Endothelial cell of umbilical vein (primary cell): ENCODE results near the gene SAE1. TPM values are rescaled to one million over a fixed set of nuclear protein-coding genes. Genes with fewer than 3 reads are reported as not detected.

Experiments
- BruUV-seq: library from RNA; stranded (reverse); fragments of 400-500 nt; replicated peaks from 2 replicates; lab custom pipeline; 2021; lab: Mats Ljungman, UMichigan
- CTCF ChIA-PET: fragments of 300-600, 350-600 bp; sonication (Branson Sonifier 250); formaldehyde crosslinking; loops from one replicate; lab custom pipeline; 2021; ENCODE audit warnings: antibody characterized with exemption, inconsistent platforms; lab: Charles Lee
- POLR2A ChIA-PET: fragments of 300-600, 350-600 bp; sonication (Branson Sonifier 250); formaldehyde crosslinking; loops from one replicate; lab custom pipeline; 2021; ENCODE audit warnings: antibody characterized with exemption, inconsistent platforms; lab: Charles Lee
- DNase-seq: peaks from one replicate; pipeline ENCODE4 v3.0.0-alpha.2; 2011; ENCODE audit warnings: low read depth, low spot score
- FAIRE-seq: peaks from 2 replicates; lab custom pipeline; 2011; peaks lifted over from hg19 to GRCh38; lab: Jason Lieb, UNC
- H2AFZ ChIP-seq: 2 replicates; pipeline ENCODE4 v1.6.0; 2012; ENCODE audit warnings: low read depth, low read length, control low read depth, inconsistent platforms
- H3K27ac ChIP-seq: 2 replicates; pipeline ENCODE4 v1.5.1; 2011; ENCODE audit warnings: low read depth, mild to moderate bottlenecking, control low read depth, low read length, moderate library complexity; ENCODE audit not compliant: insufficient read depth
- H3K27me3 ChIP-seq, 2 experiments: 2 replicates each; pipeline versions ENCODE4 v1.6.0 to v1.6.1; 2011; ENCODE audit warnings: low read length in 2 of 2, mixed read lengths in 1 of 2; ENCODE audit not compliant: control insufficient read depth in 2 of 2, insufficient read depth in 2 of 2
- H3K36me3 ChIP-seq, 2 experiments: 2 replicates in 1 of 2; 3 replicates in 1 of 2; pipeline ENCODE4 v1.5.1; 2011; ENCODE audit warnings: low read length in 2 of 2, mild to moderate bottlenecking in 1 of 2, moderate library complexity in 1 of 2; ENCODE audit not compliant: control insufficient read depth in 2 of 2, insufficient read depth in 2 of 2; ENCODE audit errors: extremely low read depth in 1 of 2
- H3K4me1 ChIP-seq: 3 replicates; pipeline ENCODE4 v1.5.1; 2011; ENCODE audit warnings: mild to moderate bottlenecking, low read length; ENCODE audit not compliant: control insufficient read depth, insufficient read depth; ENCODE audit errors: extremely low read depth
- H3K4me2 ChIP-seq: 2 replicates; pipeline ENCODE4 v1.6.1; 2011; ENCODE audit warnings: low read length, control low read depth, mixed read lengths; ENCODE audit not compliant: insufficient read depth
- H3K4me3 ChIP-seq, 3 experiments: fragments of 200-600 bp in 1 of 3; sonication (generic), shearing (Covaris generic) in 1 of 3; replicated peaks in 1 of 3; 2 replicates each; pipeline ENCODE4 v1.5.1; 2011 to 2016; ENCODE audit warnings: control low read depth in 3 of 3, low read length in 3 of 3, mild to moderate bottlenecking in 2 of 3, inconsistent platforms in 1 of 3, low read depth in 1 of 3, moderate library complexity in 1 of 3; ENCODE audit not compliant: insufficient read depth in 1 of 3
- H3K79me2 ChIP-seq: 2 replicates; pipeline ENCODE4 v1.6.0; 2012; ENCODE audit warnings: low read length, inconsistent platforms; ENCODE audit not compliant: control insufficient read depth, insufficient read depth
- H3K9ac ChIP-seq: replicated peaks from 2 replicates; pipeline ENCODE3; 2011; ENCODE audit warnings: low read length, control low read depth; ENCODE audit not compliant: insufficient read depth; ENCODE audit errors: extremely low read depth
- H3K9me1 ChIP-seq: replicated peaks from 3 replicates; pipeline ENCODE4 v1.6.0; 2011; ENCODE audit warnings: mild to moderate bottlenecking, low read length; ENCODE audit not compliant: control insufficient read depth, insufficient read depth; ENCODE audit errors: extremely low read depth
- H3K9me3 ChIP-seq: replicated peaks from 2 replicates; pipeline ENCODE4 v1.5.1; 2012; ENCODE audit warnings: low read length, inconsistent platforms; ENCODE audit not compliant: control insufficient read depth, insufficient read depth
- H4K20me1 ChIP-seq: replicated peaks from 2 replicates; pipeline ENCODE3; 2011; ENCODE audit warnings: mild to moderate bottlenecking, low read length; ENCODE audit not compliant: control insufficient read depth, insufficient read depth; ENCODE audit errors: extremely low read depth
- EZH2 ChIP-seq: IDR thresholded peaks from 2 replicates; pipeline ENCODE4 v1.6.1; 2012; ENCODE audit warnings: borderline replicate concordance, low read depth, mild to moderate bottlenecking, moderate library complexity, low read length, inconsistent platforms; ENCODE audit not compliant: severe bottlenecking
- FOS ChIP-seq: IDR thresholded peaks from 2 replicates; pipeline ENCODE4 v1.6.1; 2011; ENCODE audit warnings: mild to moderate bottlenecking, low read length, moderate library complexity, borderline replicate concordance; ENCODE audit not compliant: insufficient read depth
- GATA2 ChIP-seq: IDR thresholded peaks from 2 replicates; pipeline ENCODE4 v1.7.0; 2011; ENCODE audit warnings: low read depth, mild to moderate bottlenecking, moderate library complexity, mixed read lengths, low read length; ENCODE audit not compliant: insufficient read length, insufficient read depth
- JUN ChIP-seq: IDR thresholded peaks from 2 replicates; pipeline ENCODE4 v1.6.1; 2011; ENCODE audit warnings: borderline replicate concordance, low read depth; ENCODE audit not compliant: insufficient read length, insufficient read depth
- MYC ChIP-seq: IDR thresholded peaks from one replicate; pipeline ENCODE4 v1.6.1; 2011; ENCODE audit warnings: mild to moderate bottlenecking, low read depth, low read length
- POLR2A ChIP-seq: IDR thresholded peaks from 2 replicates; pipeline ENCODE4 v1.6.1; 2012; ENCODE audit warnings: low read depth, mild to moderate bottlenecking, control low read depth, low read length
- POLR2AphosphoS5 ChIP-seq: IDR thresholded peaks from 2 replicates; pipeline ENCODE4 v1.6.1; 2012; ENCODE audit warnings: low read depth, mild to moderate bottlenecking, control low read depth, low read length, moderate library complexity; ENCODE audit not compliant: insufficient read depth
- dilution Hi-C: fragments of 300-500 bp; cut with MboI; formaldehyde crosslinking; loops from one replicate; pipeline ENCODE4 v1.15.0; 2019; ENCODE audit warnings: low sequenced_read_pairs; ENCODE audit not compliant: extremely low pct_ligation_motif_present
- intact Hi-C: fragments of 100-400 bp; cut with micrococcal nuclease; formaldehyde crosslinking; loops from one replicate; pipeline ENCODE4 v1.10.0; 2022
- polyA plus RNA-seq, 4 experiments: library from polyadenylated mRNA; depleted of rRNA in 3 of 4; stranded (reverse) in 3 of 4; unstranded in 1 of 4; fragments of >200 nt; gene quantifications; 2 replicates each; pipeline versions ENCODE4 v1.2.1 to v1.2.3, GENCODE V29; 2011 to 2012; ENCODE audit warnings: missing spikeins in 1 of 4
- total RNA-seq: library from RNA; stranded (reverse); gene quantifications from 2 replicates; pipeline ENCODE4 v1.2.3, GENCODE V29; 2021
- TF ChIP-seq, protein P1 (sequence below): IDR thresholded peaks from 2 replicates; pipeline ENCODE4 v1.6.1; 2011; ENCODE audit not compliant: insufficient read depth, insufficient read length
- TF ChIP-seq, protein P2 (sequence below), 2 donors: IDR thresholded peaks; 1 replicate in 1 of 2; 2 replicates in 1 of 2; pipeline ENCODE4 v1.5.1; 2011; ENCODE audit warnings: low read length in 2 of 2, mild to moderate bottlenecking in 2 of 2, moderate library complexity in 2 of 2, control low read depth in 1 of 2, inconsistent platforms in 1 of 2, low read depth in 1 of 2; ENCODE audit not compliant: insufficient read depth in 1 of 2; ENCODE audit errors: extremely low read depth in 1 of 2

The SAE1 gene
- total and polyA plus RNA-seq, 2 donors (not counting 3 experiments of a cell fraction or from before 2014, with no cell fraction given): 165 to 219 TPM

DNA sequence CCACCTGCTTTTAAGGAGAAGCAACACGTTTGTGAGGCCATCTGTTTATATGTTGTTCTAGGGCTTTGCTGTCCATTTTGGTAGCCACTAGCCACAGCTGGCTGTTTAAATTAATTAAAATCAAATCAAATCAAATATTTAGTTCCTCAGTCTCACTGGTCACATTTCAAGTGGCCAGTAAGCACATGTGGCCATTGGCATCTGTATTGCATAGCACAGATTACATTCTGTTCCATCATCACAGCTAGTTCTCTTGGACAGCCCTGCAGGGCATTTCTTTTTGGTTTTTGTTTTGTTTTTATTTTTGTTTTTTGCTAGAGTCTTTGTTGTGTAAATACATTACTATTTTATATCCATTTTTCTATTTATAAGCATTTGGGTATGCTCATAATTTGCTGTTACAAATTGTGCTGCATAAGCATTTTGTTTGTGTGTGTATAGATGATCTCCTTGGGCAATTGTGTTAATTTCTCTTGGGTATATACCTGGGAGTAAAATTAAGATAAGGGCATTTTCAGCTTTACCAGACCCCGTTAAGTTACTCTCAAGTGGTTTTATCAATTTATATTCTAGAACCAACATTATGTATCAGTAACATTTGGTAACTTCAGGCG, 31.3 kb downstream of the SAE1 start:
- H4K20me1 ChIP-seq: no peaks in the 10 kb centered on the region
- H3K79me2 ChIP-seq: peaks cover 46% of the 10 kb centered on the region
- no peak overlapping the region for H3K9ac ChIP-seq
- no peak overlapping the region for H2AFZ ChIP-seq
- no peaks in the 10 kb centered on the region for H3K9me3 ChIP-seq
- no peak overlapping the region for H3K4me3 ChIP-seq
- FAIRE-seq: no peak
- BruUV-seq: no TSS peak
- H3K4me2 ChIP-seq: no peak overlapping the region
- intact Hi-C loops (no loop called here), dilution Hi-C loops (no loop called here)
- H3K27me3 ChIP-seq: no peaks in the 10 kb centered on the region
- H3K4me1 ChIP-seq: peaks cover 26% of the 10 kb centered on the region
- POLR2A ChIA-PET: no interaction called here
- CTCF ChIA-PET: no interaction called here
- no peak for TF ChIP-seq JUN
- no peak for TF ChIP-seq MYC
- TF ChIP-seq POLR2A: no peak
- TF ChIP-seq, protein P1, sequence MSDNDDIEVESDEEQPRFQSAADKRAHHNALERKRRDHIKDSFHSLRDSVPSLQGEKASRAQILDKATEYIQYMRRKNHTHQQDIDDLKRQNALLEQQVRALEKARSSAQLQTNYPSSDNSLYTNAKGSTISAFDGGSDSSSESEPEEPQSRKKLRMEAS: no peak
- no peak for TF ChIP-seq FOS
- TF ChIP-seq POLR2AphosphoS5: no peak
- TF ChIP-seq EZH2: no peak
- TF ChIP-seq GATA2: no peak
- TF ChIP-seq, protein P2, sequence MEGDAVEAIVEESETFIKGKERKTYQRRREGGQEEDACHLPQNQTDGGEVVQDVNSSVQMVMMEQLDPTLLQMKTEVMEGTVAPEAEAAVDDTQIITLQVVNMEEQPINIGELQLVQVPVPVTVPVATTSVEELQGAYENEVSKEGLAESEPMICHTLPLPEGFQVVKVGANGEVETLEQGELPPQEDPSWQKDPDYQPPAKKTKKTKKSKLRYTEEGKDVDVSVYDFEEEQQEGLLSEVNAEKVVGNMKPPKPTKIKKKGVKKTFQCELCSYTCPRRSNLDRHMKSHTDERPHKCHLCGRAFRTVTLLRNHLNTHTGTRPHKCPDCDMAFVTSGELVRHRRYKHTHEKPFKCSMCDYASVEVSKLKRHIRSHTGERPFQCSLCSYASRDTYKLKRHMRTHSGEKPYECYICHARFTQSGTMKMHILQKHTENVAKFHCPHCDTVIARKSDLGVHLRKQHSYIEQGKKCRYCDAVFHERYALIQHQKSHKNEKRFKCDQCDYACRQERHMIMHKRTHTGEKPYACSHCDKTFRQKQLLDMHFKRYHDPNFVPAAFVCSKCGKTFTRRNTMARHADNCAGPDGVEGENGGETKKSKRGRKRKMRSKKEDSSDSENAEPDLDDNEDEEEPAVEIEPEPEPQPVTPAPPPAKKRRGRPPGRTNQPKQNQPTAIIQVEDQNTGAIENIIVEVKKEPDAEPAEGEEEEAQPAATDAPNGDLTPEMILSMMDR (IDR thresholded peaks at IDR 0.05; ENCODE audit: extremely low read depth in 1 of 2, insufficient read depth in 1 of 2, low read depth in 1 of 2, low read length in 2 of 2): no peak
- peaks cover 5 to 12% of the 10 kb centered on the region in 2 experiments for H3K36me3 ChIP-seq
- H3K27ac ChIP-seq: no peak overlapping the region
- DNase-seq: no peak
- no peaks in the 10 kb centered on the region for H3K9me1 ChIP-seq
